GM19043 (cell line): ENCODE data around the gene BBS7.

Source experiments
- ATAC-seq: cut with Tn5 transposase; IDR thresholded peaks from one replicate; pipeline ENCODE4 v1.9.1; 2021; ENCODE audit warnings: low read depth; ENCODE audit not compliant: unreplicated experiment

The BBS7 gene

DNA sequence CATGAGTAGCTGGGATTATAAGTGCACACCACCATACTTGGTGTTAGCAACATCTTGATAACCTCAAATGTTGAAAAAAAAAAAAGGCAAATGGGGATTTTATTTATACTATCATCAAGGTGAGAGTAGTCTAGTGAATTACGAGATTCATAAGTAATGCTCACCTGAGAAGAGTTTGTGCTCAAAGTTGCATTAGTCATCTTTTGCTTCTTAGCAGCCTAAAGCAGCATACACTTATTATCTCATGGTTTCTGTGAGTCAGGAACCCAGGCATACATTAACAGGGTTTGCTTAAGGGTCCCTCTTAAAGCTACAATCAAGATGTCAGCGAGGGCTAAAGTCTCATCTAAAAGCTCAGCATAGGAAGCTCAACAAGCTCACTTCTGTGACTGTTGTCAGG, 77.3 kb downstream of the BBS7 start:
- no peak for ATAC-seq

DNA sequence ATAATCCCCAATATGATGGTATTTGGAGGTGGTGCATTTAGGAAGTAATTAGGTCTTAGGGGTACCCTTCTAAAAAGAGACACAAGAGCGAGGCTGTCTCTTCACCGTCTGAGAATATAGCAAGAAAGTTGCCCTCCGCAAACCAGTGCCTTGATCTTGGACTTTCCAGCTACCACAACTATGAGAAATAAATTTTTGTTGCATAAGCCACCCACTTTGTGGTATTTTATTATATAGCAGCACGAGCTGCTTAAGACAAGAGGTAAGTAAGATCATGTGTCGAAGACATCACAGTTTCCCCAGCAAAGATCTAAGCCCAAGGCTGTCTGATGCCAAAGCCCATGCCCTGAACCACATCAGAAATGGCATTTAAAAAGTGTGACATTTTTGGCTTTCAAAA, 78.8 kb downstream of the BBS7 start:
- no peak for ATAC-seq

DNA sequence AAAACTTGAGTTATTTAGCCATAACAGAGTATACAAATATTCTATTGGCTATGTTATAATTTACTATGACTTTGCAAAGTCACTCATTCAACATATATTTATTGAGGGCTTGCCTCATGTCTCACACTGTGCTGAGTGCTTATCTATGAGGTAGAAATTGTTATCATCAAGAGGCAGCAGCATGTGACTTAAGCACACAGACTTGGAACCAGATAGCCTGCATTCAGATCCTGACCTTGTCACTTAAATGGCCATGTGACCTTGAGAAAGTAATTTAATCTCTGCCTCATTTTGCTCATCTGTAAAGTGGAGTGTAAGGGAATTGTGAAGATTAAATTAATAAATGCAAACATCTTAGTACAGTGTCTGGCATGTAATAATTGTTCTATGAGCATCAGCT, 79.3 kb downstream of the BBS7 start:
- ATAC-seq = no peak

DNA sequence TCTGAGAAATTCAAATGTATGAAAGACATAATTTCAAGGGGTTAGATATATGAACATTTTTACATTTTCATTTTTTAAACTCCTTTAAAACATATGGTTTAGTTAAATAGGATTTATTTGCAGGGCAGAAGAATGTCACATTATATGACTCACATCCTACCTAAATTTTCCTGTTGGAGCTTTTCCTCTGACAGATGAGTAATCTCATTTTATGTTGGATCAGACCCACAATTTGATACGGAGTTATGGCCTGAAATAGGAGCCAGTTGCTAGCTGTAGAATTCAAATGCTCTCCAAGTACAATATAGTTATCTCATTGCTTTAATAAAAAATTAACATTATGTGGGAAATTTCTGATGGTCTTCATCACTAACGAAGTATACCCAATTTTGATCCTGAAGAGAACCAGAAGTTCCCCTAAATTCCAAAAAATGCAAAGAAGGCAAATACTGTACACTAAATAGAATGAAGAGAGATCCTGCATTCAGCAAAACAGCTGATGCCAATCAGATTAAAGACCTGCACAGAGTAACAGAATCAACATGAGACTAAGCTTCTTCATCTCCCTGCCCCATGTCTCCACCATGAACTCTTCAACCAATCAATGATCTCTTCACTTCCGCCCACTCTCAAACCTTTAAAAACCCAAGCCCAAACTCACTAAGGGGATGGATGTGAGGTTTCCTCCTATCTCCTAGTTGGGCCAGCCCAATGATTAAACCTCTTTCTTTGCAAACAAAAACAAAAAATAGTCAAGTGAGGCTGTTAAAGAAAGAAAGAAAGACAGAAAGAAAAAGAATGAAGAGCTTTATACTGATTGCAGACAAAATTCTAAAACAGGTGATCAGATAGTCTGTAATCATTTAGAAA, 80.1 kb downstream of the BBS7 start:
- ATAC-seq = no peak

DNA sequence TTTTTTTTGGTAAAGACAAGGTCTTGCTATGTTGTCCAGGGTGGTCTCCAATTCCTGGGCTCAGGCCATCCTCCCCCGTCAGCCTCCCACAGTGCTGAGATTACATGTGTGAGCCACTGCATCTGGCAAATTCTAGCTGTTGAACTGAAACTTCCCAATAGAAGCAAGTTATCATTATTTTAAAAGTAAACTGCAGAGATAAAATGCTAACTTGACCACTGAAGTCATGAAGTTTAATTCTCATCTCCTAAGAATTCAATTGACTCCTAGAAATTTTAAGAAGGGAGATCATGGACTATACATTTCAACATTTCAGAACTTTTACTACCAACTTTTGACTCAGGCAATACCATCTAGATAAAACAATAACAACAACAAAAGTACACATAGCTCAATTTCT, 80.8 kb downstream of the BBS7 start:
- no peak for ATAC-seq

DNA sequence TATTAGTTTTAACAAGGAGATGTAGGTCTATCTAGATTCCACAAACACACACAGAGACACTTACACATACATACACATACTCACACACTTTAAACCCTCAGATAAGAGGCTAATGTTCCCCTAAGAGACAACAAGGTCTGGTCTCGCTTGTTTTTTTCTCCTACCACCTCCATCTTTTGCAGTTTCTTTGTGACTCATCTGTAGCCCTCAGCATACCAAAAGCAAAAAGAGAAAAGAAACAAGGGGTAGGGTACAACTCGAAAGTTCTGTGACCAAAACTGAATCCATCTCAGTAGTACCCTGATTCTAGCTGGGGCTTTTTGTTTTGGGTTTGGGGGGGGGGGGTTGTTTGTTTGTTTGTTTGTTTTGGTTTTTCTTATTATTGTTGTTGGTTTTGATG, 81.4 kb downstream of the BBS7 start:
- ATAC-seq = no peak

DNA sequence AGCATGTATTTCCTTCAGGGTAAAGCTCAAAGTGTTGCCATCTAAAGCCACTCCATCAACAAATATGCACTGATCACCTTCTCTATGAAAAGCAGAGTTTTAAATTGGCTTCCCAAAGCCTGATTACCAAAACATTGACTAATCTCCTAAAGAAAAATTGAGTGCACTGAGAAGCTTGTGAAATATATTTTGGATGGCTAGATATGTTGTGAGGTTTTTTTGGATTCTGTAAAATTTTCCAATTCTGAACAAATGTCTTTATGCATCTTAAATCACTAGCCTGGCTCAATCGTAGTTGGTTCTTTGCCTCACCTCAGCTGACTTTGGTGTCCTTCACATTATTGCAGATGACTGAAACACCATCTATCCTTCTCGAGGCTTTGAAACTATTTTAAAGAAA, 84.1 kb downstream of the BBS7 start:
- ATAC-seq = no peak

DNA sequence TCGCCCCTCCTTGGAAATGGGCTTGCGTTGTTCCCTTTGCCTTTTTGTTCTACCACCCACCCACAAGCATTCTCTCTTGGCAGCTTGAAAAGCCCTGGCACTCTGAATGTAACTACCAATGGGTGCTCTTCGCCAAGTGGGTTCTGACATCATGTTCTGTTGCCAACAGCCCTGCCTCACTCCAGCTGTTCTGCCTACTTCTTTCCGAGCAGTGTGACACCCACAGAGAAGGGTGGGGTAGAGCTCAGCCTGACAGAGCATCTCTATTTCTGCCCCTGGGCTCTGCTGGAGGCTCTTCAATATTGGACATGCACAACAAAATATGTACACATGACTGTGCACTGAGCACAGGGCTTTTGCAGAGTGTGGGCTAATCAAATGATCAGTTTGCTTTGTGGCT, 84.8 kb downstream of the BBS7 start:
- no peak for ATAC-seq

DNA sequence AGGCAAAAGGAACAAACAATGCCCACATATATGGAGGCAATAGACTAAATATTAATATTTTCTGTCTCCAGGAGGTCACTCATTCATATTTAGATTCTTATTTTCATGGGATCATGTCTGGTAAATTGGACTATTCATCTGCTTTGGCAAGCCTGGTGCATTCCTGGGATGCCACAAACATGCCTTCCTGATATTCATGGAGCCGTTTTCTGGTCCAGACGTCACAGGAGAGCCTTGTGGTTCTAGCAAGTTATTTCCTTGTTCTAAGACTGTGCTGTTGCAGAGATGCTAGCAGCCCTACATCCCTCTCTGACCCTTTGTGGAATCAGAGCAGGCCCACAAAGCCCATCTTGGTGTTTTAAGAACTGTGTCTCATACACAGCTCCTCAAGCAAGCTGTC, 85.3 kb downstream of the BBS7 start:
- no peak for ATAC-seq

DNA sequence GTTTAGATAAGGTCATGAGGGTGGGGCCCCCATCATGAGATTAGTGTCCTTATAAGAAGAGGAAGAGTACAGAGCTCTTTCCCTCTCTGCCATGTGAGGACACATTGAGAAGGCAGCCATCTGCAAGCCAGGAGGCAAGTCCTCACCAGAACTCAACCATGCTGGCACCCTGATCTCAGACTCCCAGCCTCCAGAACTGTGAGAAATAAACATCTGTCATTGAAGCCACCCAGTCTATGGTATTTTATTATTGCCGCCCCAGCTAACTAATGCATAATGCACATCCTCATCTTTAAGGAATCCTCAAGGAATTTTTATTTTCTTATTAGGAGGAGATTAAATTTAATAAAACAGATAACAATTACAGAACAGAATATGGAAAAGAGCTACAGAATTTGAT, 85.9 kb downstream of the BBS7 start:
- ATAC-seq = no peak

DNA sequence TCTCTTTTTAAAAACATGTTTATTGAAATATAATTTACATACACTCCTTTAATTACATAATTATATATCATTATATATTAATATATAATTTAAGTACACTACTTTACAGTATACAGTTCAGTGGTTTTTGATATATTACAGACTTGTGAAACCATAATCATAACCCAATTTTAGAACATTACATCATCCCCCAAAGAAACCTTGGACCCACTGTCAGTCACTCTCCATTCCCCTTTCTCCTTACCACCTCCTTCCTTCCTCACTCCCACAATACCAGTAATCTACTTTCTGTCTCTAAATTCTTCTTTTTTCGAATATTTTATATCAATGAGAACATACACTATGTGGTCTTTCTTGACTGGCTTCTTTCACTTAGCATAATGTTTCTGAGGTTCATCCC, 87.1 kb downstream of the BBS7 start:
- ATAC-seq = no peak

DNA sequence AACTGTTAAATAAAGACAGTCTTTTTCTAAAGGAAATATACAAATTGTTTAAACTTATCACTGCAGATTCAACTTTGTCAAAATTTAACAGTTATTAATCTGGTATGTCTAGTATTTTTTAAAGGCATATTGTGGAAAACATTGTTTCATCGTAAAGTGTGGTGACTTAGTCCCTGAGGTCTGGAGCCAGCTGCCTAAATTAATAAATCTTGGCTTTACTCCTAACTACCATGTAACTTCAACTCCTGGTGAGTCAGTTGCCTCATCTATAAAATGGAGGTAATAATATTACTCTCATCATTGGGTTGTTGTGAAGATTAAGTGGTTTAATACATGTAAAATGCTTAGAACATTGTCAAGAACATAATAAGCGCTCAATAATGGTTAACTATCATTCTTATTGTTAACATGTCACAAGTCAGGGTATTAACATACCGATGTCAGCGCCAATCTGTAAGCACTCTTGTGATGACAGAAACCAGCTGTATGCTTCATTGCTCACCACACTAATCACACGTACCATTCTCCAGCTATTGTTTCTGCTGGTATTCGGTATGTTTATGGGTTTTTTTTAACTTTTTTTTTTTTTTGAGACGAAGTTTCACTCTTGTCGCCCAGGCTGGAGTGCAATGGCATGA, 91.2 kb downstream of the BBS7 start:
- no peak for ATAC-seq

DNA sequence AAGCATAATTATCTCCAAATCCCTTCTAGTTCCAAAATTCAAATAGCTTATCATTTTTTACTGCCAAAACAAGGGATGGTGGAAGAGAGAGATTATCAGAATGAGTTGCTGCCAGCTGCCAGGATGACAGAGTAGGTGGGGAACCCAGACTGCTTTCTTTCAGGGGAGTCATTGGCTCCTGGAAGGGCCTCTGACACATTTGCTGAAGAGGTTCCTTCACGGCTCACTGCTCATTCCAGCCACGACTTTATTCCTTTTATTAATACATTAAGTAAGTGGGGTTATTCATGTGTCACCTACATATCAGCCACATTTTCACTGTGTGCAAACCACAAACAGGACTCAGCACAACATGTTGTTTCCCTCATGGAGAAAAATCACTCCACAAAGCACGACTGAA, 92.6 kb downstream of the BBS7 start:
- no peak for ATAC-seq

DNA sequence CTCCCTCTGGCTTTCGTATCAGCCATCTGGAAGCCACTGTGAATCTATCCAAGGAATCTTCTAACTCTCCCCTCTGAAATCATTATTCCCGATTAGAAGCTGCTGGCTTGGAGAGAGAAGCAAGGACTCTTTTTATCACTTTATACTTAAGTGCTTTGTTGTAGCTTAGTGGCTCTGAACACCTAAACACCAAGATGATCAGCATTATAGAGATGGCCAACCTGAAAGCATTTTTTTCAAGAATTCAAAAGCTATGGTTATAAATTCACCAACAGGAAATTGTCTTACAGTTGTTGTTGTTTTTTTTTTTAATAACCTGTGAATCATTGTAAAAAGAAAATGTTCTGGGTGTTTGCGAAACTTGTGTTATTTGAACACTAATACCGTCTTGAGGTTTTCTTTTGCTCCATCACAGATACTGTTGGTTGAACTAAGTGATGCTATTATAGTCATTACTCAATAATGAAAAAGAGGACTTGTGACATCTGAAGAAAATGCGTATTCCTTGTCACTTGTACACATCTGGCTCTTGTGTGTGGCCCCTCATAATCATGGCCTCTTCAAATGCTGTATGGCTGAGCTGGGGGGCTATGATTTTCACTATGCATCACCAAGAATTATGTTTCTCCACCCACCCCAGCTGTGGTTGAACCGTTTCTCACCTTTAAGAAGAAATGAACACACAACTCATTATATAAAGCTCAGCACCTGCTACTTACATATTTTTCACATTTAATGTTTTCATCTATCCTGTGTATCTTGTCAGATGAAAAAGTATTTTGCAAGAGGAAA, 93.5 kb downstream of the BBS7 start:
- no peak for ATAC-seq
